Hematopoietic multipotent progenitor cell (in vitro differentiated cells): ENCODE measurements around the gene TANGO2. TPM values are rescaled to one million over a fixed set of nuclear protein-coding genes. Genes with fewer than 3 reads are reported as not detected.
A peak's percentile ranks its signal among the peaks of the same experiment; 100 is the strongest.

ENCODE experiments used
- DNase-seq, 3 donors: peaks; one replicate each; pipeline ENCODE4 v3.0.0-alpha.2; 2011 to 2015; ENCODE audit warnings: low read depth in 2 of 3, low spot score in 2 of 3
- total RNA-seq: library from RNA; depleted of rRNA; stranded (reverse); fragments of >200 nt; gene quantifications from one replicate; pipeline ENCODE4 v1.2.3, GENCODE V29; 2012

The TANGO2 gene
- total RNA-seq, 1 donor, result 63.6 TPM

DNA sequence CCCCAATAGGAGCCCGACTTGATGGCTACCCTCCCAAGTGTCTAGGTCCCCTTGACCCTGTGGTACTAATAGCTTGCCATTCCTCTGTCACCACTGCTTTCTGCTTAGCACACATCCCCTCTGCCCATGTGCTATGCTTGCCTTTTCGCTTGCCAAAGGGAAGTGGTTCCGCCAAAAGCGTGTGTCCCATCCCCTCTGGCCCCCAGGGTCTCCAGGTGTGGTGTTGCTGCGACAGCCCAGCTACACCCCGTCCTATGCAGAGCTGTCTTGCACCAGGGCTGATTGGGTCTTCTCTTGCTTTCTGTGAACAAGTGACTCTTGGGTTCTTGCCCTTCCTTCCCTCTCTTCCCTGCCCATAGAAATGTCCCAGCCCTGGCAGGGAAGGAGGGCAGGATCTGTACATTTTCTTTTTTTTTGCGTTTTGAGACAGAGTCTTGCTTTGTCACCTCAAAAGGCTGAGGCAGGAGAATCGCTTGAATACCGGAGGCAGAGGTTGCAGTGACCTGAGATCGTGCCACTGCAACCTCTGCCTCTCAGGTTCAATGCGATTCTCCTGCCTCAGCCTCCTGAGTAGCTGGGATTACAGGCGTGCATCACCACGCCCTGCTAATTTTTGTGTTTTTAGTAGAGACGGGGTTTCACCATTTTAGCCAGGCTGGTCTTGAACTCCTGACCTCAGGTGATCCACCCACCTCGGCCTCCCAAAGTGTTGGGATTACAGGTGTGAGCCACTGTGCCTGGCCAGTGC lies 3.9 kb downstream of the TANGO2 start:
- no peak for DNase-seq

GRCh38 chr22:20025401-20026203 lies 4.7 kb downstream of the TANGO2 start:
- peak in 1 of 3 donors; percentile 30 for DNase-seq

DNA sequence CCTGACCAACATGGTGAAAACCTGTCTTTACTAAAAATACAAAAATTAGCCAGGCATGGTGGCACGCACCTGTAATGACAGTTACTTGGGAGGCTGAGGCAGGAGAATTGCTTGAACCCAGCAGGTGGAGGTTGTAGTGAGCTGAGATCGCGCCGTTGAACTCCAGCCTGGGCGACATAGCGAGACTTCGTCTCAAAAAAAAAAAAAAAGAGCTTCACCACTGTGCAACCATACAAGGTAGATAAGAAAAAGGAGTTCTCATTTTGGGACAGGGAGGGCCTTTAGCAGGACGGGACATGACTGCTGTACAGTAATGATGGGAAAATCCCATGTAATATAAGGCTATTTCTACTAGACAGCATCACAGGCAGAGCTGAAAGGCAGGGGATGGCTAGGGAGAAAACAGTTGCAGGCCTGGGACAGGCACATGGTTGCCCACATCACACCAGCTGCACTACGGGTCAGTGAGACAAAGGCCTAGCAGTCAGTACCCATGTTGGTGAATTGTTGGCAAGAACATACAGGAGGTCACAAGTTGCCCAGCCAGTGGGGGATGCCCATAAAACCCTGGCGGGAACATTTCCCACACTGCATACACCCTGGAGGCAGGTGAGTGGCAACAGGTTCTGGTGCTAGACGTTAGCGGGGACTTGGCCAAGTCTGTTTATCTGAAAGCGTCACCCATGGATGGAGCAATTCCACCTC lies 5.4 kb downstream of the TANGO2 start:
- DNase-seq, result no peak

DNA sequence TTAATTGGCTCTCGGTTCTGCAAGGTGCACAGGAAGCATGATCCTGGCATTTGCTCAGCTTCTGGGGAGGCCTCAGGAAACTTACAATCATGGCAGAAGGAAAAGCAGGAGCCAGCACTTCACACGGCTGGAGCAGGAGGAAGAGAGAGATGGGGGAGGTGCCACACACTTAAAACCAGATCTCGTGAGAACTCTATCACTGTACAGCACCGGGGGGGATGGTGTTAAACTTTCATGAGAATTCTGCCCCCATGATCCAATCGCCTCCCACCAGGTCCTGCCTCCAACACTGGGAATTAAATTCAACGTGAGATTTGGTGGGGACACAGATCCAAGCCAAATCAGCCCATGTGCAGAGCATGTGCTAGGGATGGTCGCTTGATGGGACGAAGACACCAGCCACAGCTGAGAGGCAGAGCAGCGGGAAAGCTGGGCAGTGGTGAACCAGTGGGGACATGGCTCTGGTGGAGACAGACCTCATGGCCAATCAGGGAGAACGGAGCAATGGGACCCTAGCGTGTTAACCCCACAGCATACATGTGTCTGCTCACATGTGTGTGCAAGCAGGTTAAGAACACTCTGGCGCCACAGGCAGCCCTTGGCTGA lies 6.2 kb downstream of the TANGO2 start:
- DNase-seq, result no peak

DNA sequence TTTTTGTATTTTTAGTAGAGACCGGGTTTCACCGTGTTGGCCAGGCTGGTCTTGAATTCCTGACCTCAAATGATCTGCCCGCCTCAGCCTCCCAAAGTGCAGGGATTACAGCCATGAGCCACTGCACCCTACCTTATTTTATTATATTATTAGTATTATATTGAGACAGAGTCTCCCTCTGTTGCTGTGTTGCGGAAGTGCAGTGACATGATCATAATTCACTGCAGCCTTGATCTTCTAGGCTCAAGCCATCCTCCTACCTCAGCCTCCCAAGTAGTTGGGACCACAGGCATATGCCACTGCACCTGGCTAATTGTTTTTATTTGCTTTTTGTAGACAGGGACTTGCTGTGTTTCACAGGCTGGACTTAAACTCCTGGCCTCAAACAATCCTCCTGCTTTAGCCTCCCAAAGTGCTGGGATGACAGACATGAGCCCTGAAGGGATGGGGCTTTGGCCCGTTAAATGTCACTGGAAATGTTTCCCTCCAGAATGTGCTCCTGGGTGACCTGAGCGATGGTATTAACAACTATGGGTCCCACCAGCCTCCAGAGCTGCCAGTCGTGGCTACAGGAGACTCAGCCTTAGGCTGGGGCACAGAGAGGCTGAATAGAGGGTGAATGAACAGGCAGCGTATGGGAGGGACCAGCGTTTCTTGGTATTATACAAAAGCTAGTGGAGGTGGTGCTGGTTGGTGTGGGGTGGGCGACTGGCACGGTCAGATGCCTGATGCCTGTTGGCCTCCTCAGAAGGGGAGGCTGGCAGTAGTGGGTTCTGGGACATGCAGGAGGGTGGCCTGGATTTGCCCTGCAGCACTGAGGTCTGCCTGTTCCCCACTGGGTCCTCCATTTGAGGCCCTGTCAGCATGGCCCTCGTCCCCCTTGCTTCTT lies 7.3 kb downstream of the TANGO2 start:
- peak in 1 of 3 donors; percentile 44 for DNase-seq

- DNase-seq, result no peak
These were observed 8.1 kb downstream of the TANGO2 start for GRCh38 chr22:20028855-20029549.

- DNase-seq, result no peak
These were observed 8.8 kb downstream of the TANGO2 start for GRCh38 chr22:20029550-20030225.

GRCh38 chr22:20031732-20032406 lies 11.0 kb downstream of the TANGO2 start:
- DNase-seq, result no peak

GRCh38 chr22:20032407-20032991 lies 11.6 kb downstream of the TANGO2 start:
- no peak for DNase-seq

GRCh38 chr22:20033045-20033706 lies 12.3 kb downstream of the TANGO2 start:
- DNase-seq, result no peak

- DNase-seq, result no peak
These were observed 13.2 kb downstream of the TANGO2 start for GRCh38 chr22:20034143-20034542.

DNA sequence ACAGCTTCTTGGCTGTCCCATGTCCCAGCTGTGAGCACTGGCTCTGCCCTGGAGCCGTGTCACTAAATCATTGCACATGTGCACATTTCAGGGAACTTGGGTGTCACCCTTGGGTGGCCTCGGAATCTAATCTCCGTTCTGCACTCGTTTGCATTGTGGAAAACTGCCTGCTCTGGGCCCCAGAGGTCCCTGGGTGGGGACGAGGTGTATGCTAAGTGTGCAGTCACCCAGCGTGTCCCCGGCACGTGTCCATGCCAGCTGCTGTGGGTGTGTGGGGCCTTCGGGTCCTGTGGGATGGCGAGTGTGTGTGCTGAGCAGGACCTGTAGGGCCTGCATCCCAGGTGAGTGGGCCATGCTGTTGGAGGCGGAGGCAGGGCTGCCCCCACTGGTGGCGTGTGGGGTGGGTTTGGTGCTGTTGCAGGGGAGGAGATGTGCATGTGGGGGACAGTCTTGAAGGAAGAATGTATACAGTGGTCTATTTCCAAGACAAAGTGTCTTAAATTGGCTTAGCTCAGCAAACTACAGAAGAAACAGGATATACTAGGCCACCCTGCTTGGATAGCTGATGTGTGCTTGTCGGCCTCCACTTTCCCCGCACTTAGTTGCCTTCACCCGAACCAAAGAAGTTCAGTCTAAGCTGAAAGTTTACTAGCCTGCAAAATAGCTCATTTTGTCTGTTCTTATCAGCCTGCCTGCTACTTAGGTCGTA lies 14.6 kb downstream of the TANGO2 start:
- no peak for DNase-seq

- no peak for DNase-seq
These were observed 15.2 kb downstream of the TANGO2 start for GRCh38 chr22:20036084-20036482.

DNA sequence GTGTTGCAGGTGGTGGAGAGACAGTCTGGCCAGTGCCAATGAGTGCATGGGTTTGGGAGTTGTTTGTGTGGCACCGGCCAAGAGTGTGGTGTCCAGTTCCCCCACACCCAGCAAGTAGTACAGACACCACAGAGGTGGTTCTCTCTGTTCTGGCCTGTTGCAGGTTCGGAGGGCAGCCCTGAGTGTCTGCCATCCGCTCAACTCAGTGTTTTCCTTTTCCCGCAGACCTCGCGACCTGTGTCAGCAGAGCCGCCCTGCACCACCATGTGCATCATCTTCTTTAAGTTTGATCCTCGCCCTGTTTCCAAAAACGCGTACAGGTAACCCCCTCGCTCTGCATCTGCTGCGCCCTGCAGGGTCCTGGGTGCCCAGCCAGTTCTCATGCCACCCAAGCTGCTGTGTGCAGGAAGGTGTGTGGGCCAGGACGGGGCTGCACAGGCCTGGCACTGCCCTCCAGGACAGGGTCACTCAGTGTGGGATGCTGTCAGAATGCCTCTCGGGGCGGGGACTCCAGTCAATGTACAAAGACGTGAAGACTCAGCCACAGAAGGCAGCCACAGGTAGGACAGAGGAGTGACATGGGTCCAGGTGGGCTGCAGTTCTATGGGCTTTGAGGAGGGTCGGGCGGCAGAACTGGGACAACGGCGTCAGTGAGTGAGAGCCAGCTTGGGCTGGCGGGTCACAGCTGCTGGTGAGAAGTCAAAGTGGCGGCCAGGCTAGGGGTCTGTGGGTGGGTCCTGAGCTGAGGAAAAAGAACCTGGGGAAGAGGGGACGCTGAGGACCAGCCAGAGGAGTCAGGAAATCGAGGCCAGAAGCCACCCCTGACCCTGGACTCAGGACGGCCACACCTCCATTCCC lies 15.9 kb downstream of the TANGO2 start:
- DNase-seq, result no peak

DNA sequence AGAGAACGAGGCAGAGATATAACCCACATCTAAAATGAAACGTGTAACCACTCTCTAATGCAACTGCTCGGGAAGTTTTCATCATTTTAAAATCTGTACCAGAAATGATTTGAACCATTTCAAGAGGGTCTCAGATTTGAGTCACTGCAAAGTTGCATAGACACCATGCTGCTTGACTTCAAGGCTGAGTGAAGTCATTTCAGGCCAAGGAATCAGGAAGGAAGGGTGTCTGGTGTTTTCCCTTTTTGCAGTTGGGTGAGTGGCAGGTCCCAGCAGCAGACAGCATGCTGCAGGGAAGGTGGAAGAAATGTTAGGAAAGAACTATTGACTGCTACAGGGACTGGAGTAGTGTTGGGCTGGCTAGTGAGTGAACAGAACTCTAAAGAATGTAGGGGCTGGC lies 16.5 kb downstream of the TANGO2 start:
- no peak for DNase-seq

- DNase-seq, result no peak
These were observed 17.7 kb downstream of the TANGO2 start for GRCh38 chr22:20038574-20038973.
